ENCODE results near the gene GRIN2A. TPM values are rescaled to one million over a fixed set of nuclear protein-coding genes. Genes with fewer than 3 reads are reported as not detected.

Gene GRIN2A
- total RNA-seq, 2 experiments from 2014 or later = not detected

DNA sequence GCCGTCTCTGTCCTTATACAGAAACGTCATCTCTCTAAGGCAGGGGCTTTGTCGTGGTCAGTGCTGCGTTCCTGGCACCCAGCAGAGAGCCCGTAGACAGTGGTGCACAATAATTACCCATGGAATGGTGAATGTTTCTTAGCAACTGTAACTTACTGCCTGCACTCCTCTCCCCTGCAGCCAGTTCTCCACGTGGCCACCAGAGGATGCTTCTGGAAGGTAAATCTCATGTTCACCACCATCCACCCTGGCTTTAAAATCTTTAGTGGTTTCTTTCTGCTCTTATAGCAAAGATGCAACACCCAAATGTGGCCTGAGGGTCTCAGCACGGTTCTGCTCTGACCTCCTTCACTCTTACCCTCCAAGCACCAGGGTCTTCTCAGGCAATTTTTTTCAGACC is 150.8 kb downstream of the GRIN2A start:
- TF ChIP-seq, protein P1, sequence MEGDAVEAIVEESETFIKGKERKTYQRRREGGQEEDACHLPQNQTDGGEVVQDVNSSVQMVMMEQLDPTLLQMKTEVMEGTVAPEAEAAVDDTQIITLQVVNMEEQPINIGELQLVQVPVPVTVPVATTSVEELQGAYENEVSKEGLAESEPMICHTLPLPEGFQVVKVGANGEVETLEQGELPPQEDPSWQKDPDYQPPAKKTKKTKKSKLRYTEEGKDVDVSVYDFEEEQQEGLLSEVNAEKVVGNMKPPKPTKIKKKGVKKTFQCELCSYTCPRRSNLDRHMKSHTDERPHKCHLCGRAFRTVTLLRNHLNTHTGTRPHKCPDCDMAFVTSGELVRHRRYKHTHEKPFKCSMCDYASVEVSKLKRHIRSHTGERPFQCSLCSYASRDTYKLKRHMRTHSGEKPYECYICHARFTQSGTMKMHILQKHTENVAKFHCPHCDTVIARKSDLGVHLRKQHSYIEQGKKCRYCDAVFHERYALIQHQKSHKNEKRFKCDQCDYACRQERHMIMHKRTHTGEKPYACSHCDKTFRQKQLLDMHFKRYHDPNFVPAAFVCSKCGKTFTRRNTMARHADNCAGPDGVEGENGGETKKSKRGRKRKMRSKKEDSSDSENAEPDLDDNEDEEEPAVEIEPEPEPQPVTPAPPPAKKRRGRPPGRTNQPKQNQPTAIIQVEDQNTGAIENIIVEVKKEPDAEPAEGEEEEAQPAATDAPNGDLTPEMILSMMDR (IDR thresholded peaks at IDR 0.05) = no peak
- ATAC-seq (no peak), DNase-seq (no peak)
- no peaks in the 10 kb centered on the region for H3K36me3 Mint-ChIP-seq (ENCODE audit: low read depth)
- intact Hi-C loops (cut with micrococcal nuclease) = no loop called here
- no peak overlapping the region for H3K4me3 Mint-ChIP-seq
- CTCF ChIA-PET = no interaction called here
- POLR2A ChIA-PET = no interaction called here
- H3K9me3 Mint-ChIP-seq = no peaks in the 10 kb centered on the region
- H3K27me3 Mint-ChIP-seq = no peaks in the 10 kb centered on the region
- H3K4me1 Mint-ChIP-seq (ENCODE audit: low read depth) = no peaks in the 10 kb centered on the region
- no peak overlapping the region for H3K27ac Mint-ChIP-seq

DNA sequence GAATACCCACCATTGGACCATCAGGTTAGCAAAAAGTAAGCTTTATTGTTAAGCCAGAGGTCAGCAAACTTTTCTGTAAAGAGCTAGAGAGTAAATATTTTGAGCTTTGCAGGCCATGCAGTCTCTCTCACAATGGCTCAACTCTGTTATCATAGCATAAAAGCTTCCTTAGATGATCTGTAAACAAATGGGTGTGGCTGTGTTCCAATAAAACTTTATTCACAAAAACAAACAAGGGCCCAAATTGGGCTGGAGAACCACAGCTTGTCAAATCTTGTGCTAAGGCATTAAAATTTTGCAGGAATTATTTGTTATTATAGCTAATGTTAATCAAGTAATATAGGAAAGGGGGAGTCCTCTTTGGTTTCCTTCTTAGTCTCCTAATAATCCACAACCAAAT is 153.6 kb downstream of the GRIN2A start:
- Mint-ChIP-seq H3K27ac (no peak overlapping the region), H3K4me1 (ENCODE audit: low read depth) (no peaks in the 10 kb centered on the region), H3K36me3 (ENCODE audit: low read depth) (no peaks in the 10 kb centered on the region), H3K9me3 (no peaks in the 10 kb centered on the region), H3K4me3 (no peak overlapping the region), H3K27me3 (no peaks in the 10 kb centered on the region)
- ChIA-PET CTCF (no interaction called here), POLR2A (no interaction called here)
- ATAC-seq = no peak
- TF ChIP-seq, protein P1 (IDR thresholded peaks at IDR 0.05) = no peak
- intact Hi-C loops (cut with micrococcal nuclease) = no loop called here
- no peak for DNase-seq

DNA sequence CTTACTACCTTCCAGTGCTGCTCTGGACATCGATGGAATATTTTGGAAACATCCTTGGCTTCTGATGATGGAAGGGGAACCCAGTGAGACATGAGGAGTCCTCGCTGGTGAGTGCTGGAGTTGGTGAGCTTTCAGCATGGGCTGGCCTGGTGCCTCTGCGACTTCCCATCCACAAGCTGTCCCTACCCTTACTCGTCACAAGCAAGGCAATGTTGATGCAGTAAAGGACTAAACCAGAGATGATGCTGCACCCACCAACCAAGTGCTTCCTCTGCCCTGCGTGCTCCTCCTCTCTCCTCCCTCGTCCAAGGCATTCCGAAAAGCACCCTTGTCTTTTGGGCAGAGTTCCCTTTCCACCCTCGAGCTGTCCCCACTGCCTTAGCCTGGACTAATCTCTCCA is 154.7 kb downstream of the GRIN2A start:
- H3K27ac Mint-ChIP-seq = no peak overlapping the region
- POLR2A ChIA-PET = no interaction called here
- no peaks in the 10 kb centered on the region for H3K9me3 Mint-ChIP-seq

DNA sequence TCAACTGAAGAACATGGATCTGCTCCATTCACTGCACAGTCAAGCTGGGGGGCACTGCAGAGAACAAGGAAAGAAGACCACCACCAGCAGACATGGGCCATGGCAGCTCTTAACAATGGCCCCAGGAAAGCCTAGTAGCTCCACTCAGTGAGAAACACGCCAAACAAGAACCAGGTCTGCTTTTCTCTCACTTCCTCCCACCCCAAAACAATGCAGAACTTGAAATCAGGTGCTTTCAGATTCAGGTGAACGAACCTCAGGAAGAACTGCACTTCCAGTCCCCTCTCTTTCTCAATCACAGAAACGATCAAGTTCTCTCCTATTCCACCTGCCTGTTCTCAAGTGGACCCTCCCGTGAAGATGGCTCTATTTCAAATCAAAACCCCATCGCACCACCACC is 155.6 kb downstream of the GRIN2A start:
- TF ChIP-seq, protein P1 (IDR thresholded peaks at IDR 0.05) = no peak
- ChIA-PET CTCF (no interaction called here), POLR2A (no interaction called here)
- DNase-seq = no peak
- Mint-ChIP-seq H3K27me3 (no peaks in the 10 kb centered on the region), H3K4me1 (ENCODE audit: low read depth) (no peaks in the 10 kb centered on the region), H3K4me3 (no peak overlapping the region), H3K36me3 (ENCODE audit: low read depth) (no peaks in the 10 kb centered on the region), H3K27ac (no peak overlapping the region), H3K9me3 (no peaks in the 10 kb centered on the region)
- intact Hi-C loops (cut with micrococcal nuclease) = no loop called here
- no peak for ATAC-seq

More for the DNA sequence above, 154.7 kb downstream of the GRIN2A start:
- no peaks in the 10 kb centered on the region for H3K4me1 Mint-ChIP-seq (ENCODE audit: low read depth)
- CTCF ChIA-PET = no interaction called here
- TF ChIP-seq, protein P1 (IDR thresholded peaks at IDR 0.05) = no peak
- H3K4me3 Mint-ChIP-seq = no peak overlapping the region
- intact Hi-C loops (cut with micrococcal nuclease) = no loop called here
- no peaks in the 10 kb centered on the region for H3K36me3 Mint-ChIP-seq (ENCODE audit: low read depth)
- H3K27me3 Mint-ChIP-seq = no peaks in the 10 kb centered on the region
- DNase-seq = no peak
- no peak for ATAC-seq

DNA sequence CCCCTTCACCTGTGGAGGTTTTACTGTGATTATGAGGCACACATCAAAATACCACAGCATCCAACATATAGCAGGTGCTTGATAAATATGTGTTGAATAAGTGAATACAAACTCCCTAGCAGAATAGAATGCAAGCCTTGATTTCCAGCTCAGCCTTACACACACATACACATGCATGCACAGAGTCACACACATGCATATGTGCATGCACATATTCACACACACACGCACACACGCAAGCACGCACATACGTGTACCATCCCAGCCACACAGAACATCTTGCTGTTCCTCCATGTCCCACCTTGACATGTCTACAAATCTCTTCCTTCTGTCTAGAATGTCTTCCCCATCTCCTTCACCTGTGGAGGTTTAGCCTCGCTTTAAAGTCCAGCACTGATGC is 160.1 kb downstream of the GRIN2A start:
- Mint-ChIP-seq H3K4me3 (no peak overlapping the region), H3K9me3 (no peaks in the 10 kb centered on the region), H3K27me3 (no peaks in the 10 kb centered on the region), H3K27ac (no peak overlapping the region), H3K4me1 (ENCODE audit: low read depth) (no peaks in the 10 kb centered on the region), H3K36me3 (ENCODE audit: low read depth) (no peaks in the 10 kb centered on the region)
- TF ChIP-seq, protein P1 (IDR thresholded peaks at IDR 0.05) = no peak
- ChIA-PET CTCF (no interaction called here), POLR2A (no interaction called here)
- ATAC-seq (no peak), DNase-seq (no peak)
- intact Hi-C loops (cut with micrococcal nuclease) = no loop called here

All from activated CD8-positive, alpha-beta T cell treated with anti-CD3 and anti-CD28 coated beads for 36 hours (primary cell).